HCT116 (cell line): ENCODE measurements around the gene DRD2. TPM values are rescaled to one million over a fixed set of nuclear protein-coding genes. Genes with fewer than 3 reads are reported as not detected.

Source experiments
- ATAC-seq: fragments of 200-7000 bp; cut with Tn5 transposase; 2 replicates; pipeline ENCODE4 v1.9.1; 2020; ENCODE audit warnings: mild to moderate bottlenecking, moderate library complexity
- BruUV-seq: library from RNA; stranded (reverse); fragments of 400-500 nt; replicated peaks from 2 replicates; lab custom pipeline; 2021; lab: Mats Ljungman, UMichigan
- CTCF ChIA-PET: fragments of 300-600 bp; sonication (Branson Sonifier 250); formaldehyde crosslinking; loops from one replicate; lab custom pipeline; 2021; ENCODE audit warnings: antibody characterized with exemption; lab: Charles Lee
- POLR2A ChIA-PET: fragments of 300-600, 350-600 bp; sonication (Branson Sonifier 250); formaldehyde crosslinking; loops from one replicate; lab custom pipeline; 2021; ENCODE audit warnings: antibody characterized with exemption; lab: Charles Lee
- RAD21 ChIA-PET, 2 experiments: fragments of 300-600 bp; sonication (Branson Sonifier 250); formaldehyde crosslinking; loops; one replicate each; lab custom pipeline; 2023; ENCODE audit warnings: low total read pairs in 2 of 2; ENCODE audit not compliant: uncharacterized antibody in 2 of 2, unreplicated experiment in 2 of 2, low non-redundant PET in 1 of 2; lab: Charles Lee
- DNase-seq: peaks from one replicate; pipeline ENCODE4 v3.0.0-alpha.2; 2010; ENCODE audit warnings: low read depth, low spot score
- H2AFZ ChIP-seq: fragments of 200-600 bp; shearing (Covaris generic), sonication (generic); 2 replicates; pipeline ENCODE4 v1.6.1; 2017; ENCODE audit warnings: low read depth, mixed run types, mixed read lengths, antibody characterized with exemption, low read length; ENCODE audit not compliant: poor library complexity, severe bottlenecking
- H3K27ac ChIP-seq: 2 replicates; pipeline ENCODE4 v1.5.1; 2012; ENCODE audit warnings: low read depth, low read length
- H3K27me3 ChIP-seq: fragments of 200-600 bp; sonication (generic); 2 replicates; pipeline ENCODE4 v1.6.1; 2016; ENCODE audit warnings: mixed run types, low read length, mixed read lengths; ENCODE audit not compliant: insufficient read depth
- H3K36me3 ChIP-seq, 2 experiments: fragments of 200-500 bp in 1 of 2; fragments of 200-600 bp in 1 of 2; sonication (Bioruptor generic) in 1 of 2; sonication (generic) in 1 of 2; 2 replicates each; pipeline versions ENCODE4 v1.5.1 to v1.6.1; 2014 to 2016; ENCODE audit warnings: low read length in 2 of 2, inconsistent platforms in 1 of 2, mixed read lengths in 1 of 2, mixed run types in 1 of 2; ENCODE audit not compliant: insufficient read depth in 2 of 2, control insufficient read depth in 1 of 2
- H3K4me1 ChIP-seq, 2 experiments: fragments of 200-600 bp in 1 of 2; sonication (generic) in 1 of 2; 2 replicates each; pipeline versions ENCODE4 v1.5.1 to v1.6.1; 2012 to 2017; ENCODE audit warnings: low read length in 2 of 2, inconsistent platforms in 1 of 2, mild to moderate bottlenecking in 1 of 2, mixed read lengths in 1 of 2, mixed run types in 1 of 2, moderate library complexity in 1 of 2; ENCODE audit not compliant: insufficient read depth in 2 of 2, control insufficient read depth in 1 of 2
- H3K4me2 ChIP-seq: fragments of 200-600 bp; sonication (generic); 2 replicates; pipeline ENCODE4 v1.6.1; 2017; ENCODE audit warnings: mixed run types, low read length, mixed read lengths
- H3K4me3 ChIP-seq, 2 experiments: fragments of 200-600 bp in 1 of 2; sonication (generic) in 1 of 2; replicated peaks in 1 of 2; 2 replicates each; pipeline ENCODE4 v1.5.1; 2011 to 2016; ENCODE audit warnings: low read length in 2 of 2, control low read depth in 1 of 2, low read depth in 1 of 2, mild to moderate bottlenecking in 1 of 2, mixed read lengths in 1 of 2, mixed run types in 1 of 2
- H3K79me2 ChIP-seq: fragments of 200-600 bp; sonication (generic); 2 replicates; pipeline ENCODE4 v1.6.1; 2017; ENCODE audit warnings: mild to moderate bottlenecking, mixed run types, low read length, moderate library complexity, mixed read lengths; ENCODE audit not compliant: insufficient read depth
- H3K9ac ChIP-seq: fragments of 200-600 bp; sonication (generic); 2 replicates; pipeline ENCODE4 v1.6.1; 2016; ENCODE audit warnings: low read length, mixed read lengths
- H3K9me2 ChIP-seq: fragments of 200-600 bp; sonication (generic), shearing (Covaris generic); 2 replicates; pipeline ENCODE4 v1.6.1; 2017; ENCODE audit warnings: mixed run types, mild to moderate bottlenecking, moderate library complexity; ENCODE audit not compliant: insufficient read depth
- H3K9me3 ChIP-seq, 2 experiments: fragments of 200-500 bp in 1 of 2; fragments of 200-600 bp in 1 of 2; sonication (Bioruptor generic) in 1 of 2; sonication (generic) in 1 of 2; 2 replicates each; pipeline ENCODE4 v1.6.1; 2014 to 2017; ENCODE audit warnings: low read length in 2 of 2, mixed read lengths in 2 of 2, inconsistent platforms in 1 of 2, low read depth in 1 of 2, mild to moderate bottlenecking in 1 of 2, mixed run types in 1 of 2, moderate library complexity in 1 of 2; ENCODE audit not compliant: control insufficient read depth in 1 of 2, insufficient read depth in 1 of 2
- H4K20me1 ChIP-seq: fragments of 200-600 bp; sonication (generic), shearing (Covaris generic); 2 replicates; pipeline ENCODE4 v1.6.1; 2017; ENCODE audit warnings: mixed run types, mild to moderate bottlenecking, moderate library complexity; ENCODE audit not compliant: insufficient read depth
- CBX3 ChIP-seq: IDR thresholded peaks from 2 replicates; pipeline ENCODE4 v1.6.1; 2012; ENCODE audit warnings: low read depth
- CEBPB ChIP-seq: IDR thresholded peaks from 2 replicates; pipeline ENCODE4 v1.6.1; 2012; ENCODE audit warnings: low read depth
- ELF1 ChIP-seq: IDR thresholded peaks from 2 replicates; pipeline ENCODE4 v1.6.1; 2012; ENCODE audit warnings: low read depth, borderline replicate concordance
- FOSL1 ChIP-seq: IDR thresholded peaks from 2 replicates; pipeline ENCODE4 v1.6.1; 2012; ENCODE audit warnings: low read depth
- POLR2A ChIP-seq: IDR thresholded peaks from 2 replicates; pipeline ENCODE4 v1.7.0; 2011; ENCODE audit warnings: borderline replicate concordance; ENCODE audit not compliant: insufficient read depth, insufficient read length; ENCODE audit errors: extremely low read depth
- POLR2AphosphoS5 ChIP-seq: IDR thresholded peaks from 2 replicates; pipeline ENCODE4 v1.6.1; 2011; ENCODE audit warnings: mild to moderate bottlenecking, low read depth, low read length, moderate library complexity
- RAD21 ChIP-seq: IDR thresholded peaks from 2 replicates; pipeline ENCODE4 v1.6.1; 2012; ENCODE audit warnings: low read depth, mild to moderate bottlenecking
- SP1 ChIP-seq: IDR thresholded peaks from 2 replicates; pipeline ENCODE4 v1.6.1; 2012; ENCODE audit warnings: low read depth
- SRF ChIP-seq: IDR thresholded peaks from 2 replicates; pipeline ENCODE4 v1.6.1; 2012; ENCODE audit warnings: low read depth
- YY1 ChIP-seq: IDR thresholded peaks from 2 replicates; pipeline ENCODE4 v1.6.1; 2011; ENCODE audit warnings: low read length, low read depth, moderate library complexity, mild to moderate bottlenecking; ENCODE audit not compliant: insufficient replicate concordance; ENCODE audit errors: extremely low read depth
- ZNF274 ChIP-seq: fragments of 200-500 bp; sonication (Bioruptor generic); IDR thresholded peaks from 2 replicates; pipeline ENCODE4 v1.6.1; 2014; ENCODE audit warnings: mild to moderate bottlenecking, low read depth, low read length, inconsistent platforms
- intact Hi-C: fragments of 100-400 bp; cut with micrococcal nuclease; formaldehyde crosslinking; loops from 2 replicates; pipeline ENCODE4 v1.10.0; 2022
- total RNA-seq: library from RNA; stranded (reverse); gene quantifications from one replicate; pipeline ENCODE4 v1.2.1, GENCODE V29; 2021; ENCODE audit not compliant: unreplicated experiment
- TF ChIP-seq, protein P1 (sequence below): IDR thresholded peaks from 2 replicates; pipeline ENCODE4 v1.6.1; 2012; ENCODE audit warnings: low read depth
- TF ChIP-seq, protein P2 (sequence below): IDR thresholded peaks from 2 replicates; pipeline ENCODE4 v1.6.1; 2011; ENCODE audit warnings: mild to moderate bottlenecking, low read length, moderate library complexity; ENCODE audit not compliant: insufficient replicate concordance; ENCODE audit errors: extremely low read depth

The DRD2 gene
- total RNA-seq, 1 experiment from 2014 or later: not detected

DNA sequence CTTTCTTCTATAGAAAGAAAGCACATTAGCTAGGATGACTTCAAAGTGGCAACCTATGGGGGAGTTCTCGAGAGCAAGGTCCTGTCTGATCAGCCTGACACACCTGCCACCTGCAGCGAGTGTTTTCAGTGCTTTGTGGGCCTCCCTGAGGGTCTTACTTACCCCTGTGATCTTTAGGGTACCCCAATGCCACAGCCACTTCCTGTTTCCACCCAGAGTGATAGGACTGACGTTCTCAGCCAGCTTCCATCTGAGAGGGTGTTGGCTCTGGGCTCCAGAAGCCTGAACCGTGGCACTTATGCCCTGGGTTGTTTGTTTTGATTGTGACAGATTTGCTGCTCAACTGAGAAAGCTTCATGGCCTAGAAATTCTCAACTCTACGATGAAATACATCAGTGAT, 109.3 kb downstream of the DRD2 start:
- H3K4me2 ChIP-seq: no peak overlapping the region
- H3K27me3 ChIP-seq: no peaks in the 10 kb centered on the region
- H3K36me3 ChIP-seq: no peaks in the 10 kb centered on the region; a peak in 1 of 4 replicates
- intact Hi-C loops: no loop called here
- H3K4me1 ChIP-seq: no peaks in the 10 kb centered on the region
- ATAC-seq (no peak), DNase-seq (no peak)
- no peak overlapping the region for H3K9ac ChIP-seq
- H3K9me3 ChIP-seq: no peaks in the 10 kb centered on the region
- H4K20me1 ChIP-seq: no peaks in the 10 kb centered on the region
- H3K79me2 ChIP-seq: no peaks in the 10 kb centered on the region
- RAD21 ChIA-PET: no interaction called here
- no peak overlapping the region for H3K27ac ChIP-seq
- H3K4me3 ChIP-seq: no peak overlapping the region
- H3K9me2 ChIP-seq: no peaks in the 10 kb centered on the region
- TF ChIP-seq CEBPB: no peak
- TF ChIP-seq RAD21: no peak
- TF ChIP-seq, protein P1, sequence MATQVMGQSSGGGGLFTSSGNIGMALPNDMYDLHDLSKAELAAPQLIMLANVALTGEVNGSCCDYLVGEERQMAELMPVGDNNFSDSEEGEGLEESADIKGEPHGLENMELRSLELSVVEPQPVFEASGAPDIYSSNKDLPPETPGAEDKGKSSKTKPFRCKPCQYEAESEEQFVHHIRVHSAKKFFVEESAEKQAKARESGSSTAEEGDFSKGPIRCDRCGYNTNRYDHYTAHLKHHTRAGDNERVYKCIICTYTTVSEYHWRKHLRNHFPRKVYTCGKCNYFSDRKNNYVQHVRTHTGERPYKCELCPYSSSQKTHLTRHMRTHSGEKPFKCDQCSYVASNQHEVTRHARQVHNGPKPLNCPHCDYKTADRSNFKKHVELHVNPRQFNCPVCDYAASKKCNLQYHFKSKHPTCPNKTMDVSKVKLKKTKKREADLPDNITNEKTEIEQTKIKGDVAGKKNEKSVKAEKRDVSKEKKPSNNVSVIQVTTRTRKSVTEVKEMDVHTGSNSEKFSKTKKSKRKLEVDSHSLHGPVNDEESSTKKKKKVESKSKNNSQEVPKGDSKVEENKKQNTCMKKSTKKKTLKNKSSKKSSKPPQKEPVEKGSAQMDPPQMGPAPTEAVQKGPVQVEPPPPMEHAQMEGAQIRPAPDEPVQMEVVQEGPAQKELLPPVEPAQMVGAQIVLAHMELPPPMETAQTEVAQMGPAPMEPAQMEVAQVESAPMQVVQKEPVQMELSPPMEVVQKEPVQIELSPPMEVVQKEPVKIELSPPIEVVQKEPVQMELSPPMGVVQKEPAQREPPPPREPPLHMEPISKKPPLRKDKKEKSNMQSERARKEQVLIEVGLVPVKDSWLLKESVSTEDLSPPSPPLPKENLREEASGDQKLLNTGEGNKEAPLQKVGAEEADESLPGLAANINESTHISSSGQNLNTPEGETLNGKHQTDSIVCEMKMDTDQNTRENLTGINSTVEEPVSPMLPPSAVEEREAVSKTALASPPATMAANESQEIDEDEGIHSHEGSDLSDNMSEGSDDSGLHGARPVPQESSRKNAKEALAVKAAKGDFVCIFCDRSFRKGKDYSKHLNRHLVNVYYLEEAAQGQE: no peak
- TF ChIP-seq, protein P2, sequence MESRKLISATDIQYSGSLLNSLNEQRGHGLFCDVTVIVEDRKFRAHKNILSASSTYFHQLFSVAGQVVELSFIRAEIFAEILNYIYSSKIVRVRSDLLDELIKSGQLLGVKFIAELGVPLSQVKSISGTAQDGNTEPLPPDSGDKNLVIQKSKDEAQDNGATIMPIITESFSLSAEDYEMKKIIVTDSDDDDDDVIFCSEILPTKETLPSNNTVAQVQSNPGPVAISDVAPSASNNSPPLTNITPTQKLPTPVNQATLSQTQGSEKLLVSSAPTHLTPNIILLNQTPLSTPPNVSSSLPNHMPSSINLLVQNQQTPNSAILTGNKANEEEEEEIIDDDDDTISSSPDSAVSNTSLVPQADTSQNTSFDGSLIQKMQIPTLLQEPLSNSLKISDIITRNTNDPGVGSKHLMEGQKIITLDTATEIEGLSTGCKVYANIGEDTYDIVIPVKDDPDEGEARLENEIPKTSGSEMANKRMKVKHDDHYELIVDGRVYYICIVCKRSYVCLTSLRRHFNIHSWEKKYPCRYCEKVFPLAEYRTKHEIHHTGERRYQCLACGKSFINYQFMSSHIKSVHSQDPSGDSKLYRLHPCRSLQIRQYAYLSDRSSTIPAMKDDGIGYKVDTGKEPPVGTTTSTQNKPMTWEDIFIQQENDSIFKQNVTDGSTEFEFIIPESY: no peak
- TF ChIP-seq SRF: no peak
- no peak for TF ChIP-seq FOSL1
- TF ChIP-seq CBX3: no peak
- TF ChIP-seq ELF1: no peak
- no peak for TF ChIP-seq SP1
- TF ChIP-seq ZNF274: no peak
- no peak for TF ChIP-seq POLR2A
- no peak for TF ChIP-seq YY1
- TF ChIP-seq POLR2AphosphoS5: no peak
- BruUV-seq: no TSS peak
- CTCF ChIA-PET: no interaction called here
- POLR2A ChIA-PET: no interaction called here
- H2AFZ ChIP-seq: no peak overlapping the region
